ENCODE data around the gene MUTYH. TPM values are rescaled to one million over a fixed set of nuclear protein-coding genes. Genes with fewer than 3 reads are reported as not detected.

Gene MUTYH
- total and polyA plus RNA-seq, 11 donors = 4.4 to 11.9 (median 7.0) TPM

DNA sequence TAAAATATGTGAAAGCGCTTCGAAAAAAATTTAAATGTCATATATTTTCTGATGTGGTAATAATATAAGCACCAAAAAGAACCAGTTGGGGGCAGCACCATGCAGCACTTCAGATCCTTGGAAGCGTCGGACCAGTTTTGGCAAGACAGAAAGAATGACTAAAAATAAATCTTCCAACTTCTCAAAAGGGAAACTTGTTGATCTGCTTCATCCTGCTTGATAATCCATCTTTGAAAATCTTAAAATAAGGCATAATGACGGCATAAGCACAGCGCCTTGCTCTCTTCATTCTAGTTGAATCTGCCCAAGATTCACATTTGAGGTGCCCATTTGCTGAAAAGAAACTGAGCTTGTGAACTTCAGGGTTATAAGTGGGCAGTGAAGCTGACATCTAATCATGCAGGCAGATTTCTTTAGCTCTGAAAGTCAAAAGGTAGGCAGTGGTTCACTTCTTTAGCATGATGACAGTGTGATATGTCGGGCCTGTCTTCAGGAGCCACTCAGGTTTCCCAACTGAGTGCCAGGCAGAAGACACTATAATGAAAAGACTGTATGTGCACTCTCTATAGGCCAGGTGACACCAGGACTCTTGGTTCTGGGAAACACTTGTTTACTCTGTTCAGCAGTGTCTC is 19.8 kb upstream of the MUTYH start:
- Histone ChIP-seq H3K4me3 (peak overlapping the region in 6 of 12 donors; percentile 1 to 26 (median 16)), H3K36me3 (no peaks in the 10 kb centered on the region), H3K9me3 (no peaks in the 10 kb centered on the region), H3K27me3 (no peaks in the 10 kb centered on the region), H3K4me1 (peaks cover 0 to 21% (median 14%) of the 10 kb centered on the region in 12 donors), H3K27ac (peak overlapping the region; percentile 19 to 83 (median 65))
- TF ChIP-seq POLR2A (IDR thresholded peaks at IDR 0.05) = no peak
- TF ChIP-seq CTCF (IDR thresholded peaks at IDR 0.05) = peak; percentile 57 to 86 (median 77)
- DNase-seq = peak in 4 of 5 donors; percentile 60 to 77 (median 70)
- intact Hi-C loops (cut with DNase I) = loop anchor here (1.0 to 5.0 kb wide), 9 partner anchors 131 to 212 kb away; partner anchors contain the start of gene TESK2 (in 5 of the 10)
- 13 to 22% (median 17%) methylated on average over 7 of the region's 7 CpGs for WGBS, 4 donors
- peak; percentile 70 to 87 (median 84) for ATAC-seq

- peaks cover 0 to 17% (median 11%) of the 10 kb centered on the region in 12 donors for H3K4me1 ChIP-seq
- ATAC-seq (no peak), DNase-seq (no peak)
- intact Hi-C loops (cut with DNase I) = loop anchor here in 3 of 10 donors (5.0 kb wide), 3 partner anchors 201 to 216 kb away; no protein-coding TSS in a partner anchor
- H3K36me3 ChIP-seq = no peaks in the 10 kb centered on the region
- no peaks in the 10 kb centered on the region for H3K27me3 ChIP-seq
- no peak for TF ChIP-seq CTCF (IDR thresholded peaks at IDR 0.05)
- TF ChIP-seq POLR2A (IDR thresholded peaks at IDR 0.05) = no peak
- H3K4me3 ChIP-seq = no peak overlapping the region
- 86 to 89% (median 88%) methylated on average over 4 of the region's 4 CpGs for WGBS, 4 donors
- H3K9me3 ChIP-seq = no peaks in the 10 kb centered on the region
- no peak overlapping the region for H3K27ac ChIP-seq
Observed at GRCh38 chr1:45356186-45356585, 15.9 kb upstream of the MUTYH start.

- intact Hi-C loops (cut with DNase I) = loop anchor here in 3 of 10 donors (5.0 kb wide), 3 partner anchors 202 to 217 kb away; no protein-coding TSS in a partner anchor
Observed at GRCh38 chr1:45355683-45356082, 15.4 kb upstream of the MUTYH start.

More at GRCh38 chr1:45355683-45356082, 15.4 kb upstream of the MUTYH start:
- Histone ChIP-seq H3K27ac (no peak overlapping the region), H3K36me3 (no peaks in the 10 kb centered on the region), H3K9me3 (no peaks in the 10 kb centered on the region), H3K4me1 (peaks cover 0 to 12% (median 9%) of the 10 kb centered on the region in 12 donors), H3K27me3 (no peaks in the 10 kb centered on the region), H3K4me3 (no peak overlapping the region)
- 55 to 68% (median 59%) methylated on average over 2 of the region's 2 CpGs for WGBS, 4 donors
- no peak for TF ChIP-seq CTCF (IDR thresholded peaks at IDR 0.05)
- no peak for TF ChIP-seq POLR2A (IDR thresholded peaks at IDR 0.05)
- no peak for ATAC-seq
- DNase-seq = no peak
